ENCODE results near the gene QTRT2.

The QTRT2 gene

DNA sequence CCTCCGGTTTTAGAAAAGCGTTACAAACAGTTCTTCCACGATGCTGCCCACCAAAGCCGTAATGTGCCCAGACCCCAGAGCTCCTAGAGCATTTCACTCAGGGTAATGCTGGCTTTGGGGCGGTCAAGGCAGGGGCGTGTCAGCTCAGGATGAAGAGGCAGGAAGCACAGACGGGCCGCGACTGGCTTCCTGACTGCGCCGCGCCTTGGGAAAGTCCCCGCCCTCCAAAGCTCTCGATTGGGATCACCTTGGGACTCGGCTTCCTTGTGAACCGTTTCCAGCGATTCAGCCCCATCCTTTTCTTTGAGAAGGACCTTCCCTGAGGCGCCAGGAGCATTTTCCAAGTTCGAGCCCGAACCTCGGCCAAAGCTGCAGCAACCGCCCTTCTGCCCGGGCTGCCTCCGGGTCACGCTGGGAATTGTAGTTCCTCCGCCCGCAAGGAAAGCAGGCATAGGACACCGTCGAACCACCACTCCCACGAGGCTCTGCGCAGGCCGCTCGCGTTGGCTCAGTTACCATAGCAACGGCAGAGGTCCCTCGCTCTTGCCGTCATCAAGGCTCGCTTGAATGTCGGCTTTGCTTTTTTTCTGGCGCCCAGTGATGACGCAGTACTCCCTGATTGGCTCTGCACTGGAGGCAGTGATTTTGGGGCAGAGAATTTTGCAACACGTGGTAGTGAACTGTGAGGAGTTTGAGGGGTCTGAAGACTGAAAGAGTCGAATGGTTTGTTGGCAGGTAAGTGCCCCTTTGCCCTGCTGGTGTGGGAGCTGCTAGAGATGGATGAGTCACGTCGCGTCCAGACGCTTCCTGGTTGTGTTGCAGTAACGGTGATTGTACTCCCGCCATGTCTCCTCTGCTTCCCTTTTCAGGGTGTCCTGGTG, at the start of gene QTRT2, which contains the start of gene CCDC191:
Gene QTRT2 (plus strand): TSS at position 608 of the 881 bp plus-strand sequence. CDS start 8,521 bp downstream, outside the sequence.
Gene CCDC191 (minus strand): TSS at position 397 of the 881 bp plus-strand sequence. CDS start 60 bp downstream, at position 337.
- DNase-seq, result peak; percentile 98

- DNase-seq, result no peak
These were observed 45.3 kb upstream of the QTRT2 start for GRCh38 chr3:114011059-114011797.

DNA sequence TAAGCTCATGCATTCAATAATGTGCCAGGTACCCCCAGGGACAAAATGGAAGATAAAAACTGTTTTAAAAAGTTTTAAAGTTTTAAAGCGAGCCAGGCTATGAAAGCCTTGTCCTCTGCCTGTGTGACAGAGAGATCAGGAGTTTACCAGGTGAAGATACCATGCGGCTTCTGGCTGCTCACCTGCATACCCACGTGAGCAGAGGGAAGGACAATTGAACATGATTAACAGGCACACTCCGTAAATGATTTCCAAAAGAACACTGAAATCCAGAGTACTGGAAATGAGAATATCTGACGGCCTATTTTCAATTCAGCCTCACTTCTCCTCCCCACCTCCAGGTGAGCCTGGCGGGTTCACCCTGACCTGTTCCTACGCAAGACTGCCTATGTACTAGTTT, 42.3 kb upstream of the QTRT2 start:
- no peak for DNase-seq

GRCh38 chr3:114019486-114019885, 37.1 kb upstream of the QTRT2 start:
- DNase-seq, result no peak

GRCh38 chr3:114020907-114021306, 35.6 kb upstream of the QTRT2 start:
- no peak for DNase-seq

DNA sequence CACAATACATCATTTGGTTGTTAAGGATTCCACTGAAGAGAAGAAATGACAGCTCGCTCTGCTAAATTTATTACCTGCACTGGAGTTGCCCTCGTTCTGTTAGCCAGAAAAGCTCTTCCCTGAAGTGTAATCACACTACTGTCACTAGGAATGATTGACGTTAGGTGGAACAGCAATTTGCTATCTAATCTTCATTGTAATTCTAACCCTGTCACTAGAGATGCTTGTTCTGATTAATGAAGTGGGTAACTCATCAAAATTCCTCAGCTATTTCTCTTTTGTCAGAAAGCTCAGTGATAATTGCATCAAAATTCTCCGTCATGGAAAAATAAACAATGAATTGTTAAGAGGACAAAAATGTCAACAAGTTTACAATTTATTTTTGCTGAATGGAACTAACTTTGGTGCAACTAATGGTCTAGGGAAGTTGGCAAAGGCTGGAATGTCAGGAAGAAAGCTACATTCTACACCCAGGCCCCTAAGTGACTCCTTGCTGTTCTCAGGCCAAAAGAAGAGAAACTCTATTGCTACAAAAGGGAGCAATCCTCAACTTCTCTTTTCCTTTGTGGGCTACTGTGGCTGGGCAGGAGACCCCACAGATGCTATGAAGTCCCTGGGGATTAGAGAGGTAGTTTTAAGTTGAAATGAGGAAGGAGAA, 34.3 kb upstream of the QTRT2 start:
- no peak for DNase-seq

DNA sequence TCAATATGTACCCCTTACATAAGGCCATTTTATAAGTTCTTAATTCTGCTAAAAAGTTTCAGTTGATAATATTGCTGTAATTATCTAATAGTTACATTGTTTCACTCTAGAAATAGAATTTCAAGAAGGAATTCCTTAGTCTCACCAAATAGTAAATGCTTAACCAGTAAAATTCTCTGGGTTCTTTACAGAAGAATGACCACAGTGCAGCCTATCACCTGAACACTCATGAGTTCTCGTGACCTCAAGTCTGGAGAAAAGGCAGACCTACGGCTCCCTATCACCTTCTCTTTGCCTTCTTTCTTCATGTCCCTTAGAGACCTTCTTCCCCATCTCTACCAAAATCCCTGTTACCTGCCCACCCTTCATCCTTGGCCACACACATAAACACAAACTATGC, 31.1 kb upstream of the QTRT2 start:
- no peak for DNase-seq

- no peak for DNase-seq
These were observed 30.2 kb upstream of the QTRT2 start for GRCh38 chr3:114026331-114026730.

DNA sequence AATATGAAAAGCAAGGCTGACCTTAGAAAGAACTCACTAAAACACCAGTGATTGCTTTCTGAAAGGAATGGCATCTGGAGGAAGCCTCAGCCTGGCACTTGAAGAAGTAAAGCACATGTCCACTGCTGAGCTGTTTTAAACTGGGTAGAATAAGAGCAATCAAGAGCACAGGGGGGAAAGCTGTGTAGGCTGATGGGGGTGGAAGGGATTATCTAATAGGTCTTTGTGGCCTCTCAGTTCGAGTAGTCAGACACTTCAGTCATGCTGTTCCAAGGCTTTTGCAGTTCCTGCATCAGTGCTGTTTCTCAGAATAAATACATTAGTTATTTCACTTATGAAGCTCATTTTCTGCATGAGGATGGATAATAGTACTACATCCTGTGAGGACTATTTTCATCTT, 22.8 kb upstream of the QTRT2 start:
- no peak for DNase-seq

DNA sequence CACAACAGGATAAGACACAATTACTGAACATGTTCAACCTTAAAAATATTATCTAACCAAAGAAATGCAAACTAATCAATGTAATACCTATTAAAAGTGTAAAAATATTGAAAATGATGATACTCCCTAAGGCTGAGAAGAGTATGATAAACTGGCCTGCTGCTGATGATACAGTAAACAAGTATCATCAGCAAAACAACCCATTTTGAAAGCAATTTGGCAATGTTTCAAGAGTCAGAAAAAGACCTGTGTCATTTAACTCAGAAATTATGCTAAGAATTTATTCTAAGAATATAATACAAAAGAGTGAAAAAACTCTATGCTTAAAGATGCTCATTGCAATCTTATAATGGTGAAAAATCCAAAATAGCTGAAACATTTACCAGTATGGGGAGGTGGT, 22.3 kb upstream of the QTRT2 start:
- DNase-seq, result no peak

GRCh38 chr3:114034787-114035545, 21.6 kb upstream of the QTRT2 start:
- no peak for DNase-seq

DNA sequence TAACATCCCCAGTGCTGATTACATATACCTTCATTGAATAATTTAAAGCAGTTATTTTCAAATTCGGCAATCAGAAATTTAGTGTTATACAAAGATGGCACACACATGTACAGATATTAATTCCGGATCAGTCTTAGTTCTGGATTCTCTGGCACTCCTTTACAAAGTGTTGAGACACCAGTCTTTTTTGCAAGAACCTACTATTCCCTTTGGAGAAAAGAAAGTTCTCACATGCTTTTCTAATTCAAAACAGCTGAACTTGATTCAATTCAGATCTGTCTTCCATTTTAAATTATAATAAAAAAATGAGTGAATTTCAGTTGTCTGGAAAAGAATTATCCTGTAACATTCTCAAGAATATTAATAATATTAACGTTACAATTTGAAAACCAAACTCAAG, 20.6 kb upstream of the QTRT2 start:
- no peak for DNase-seq

DNA sequence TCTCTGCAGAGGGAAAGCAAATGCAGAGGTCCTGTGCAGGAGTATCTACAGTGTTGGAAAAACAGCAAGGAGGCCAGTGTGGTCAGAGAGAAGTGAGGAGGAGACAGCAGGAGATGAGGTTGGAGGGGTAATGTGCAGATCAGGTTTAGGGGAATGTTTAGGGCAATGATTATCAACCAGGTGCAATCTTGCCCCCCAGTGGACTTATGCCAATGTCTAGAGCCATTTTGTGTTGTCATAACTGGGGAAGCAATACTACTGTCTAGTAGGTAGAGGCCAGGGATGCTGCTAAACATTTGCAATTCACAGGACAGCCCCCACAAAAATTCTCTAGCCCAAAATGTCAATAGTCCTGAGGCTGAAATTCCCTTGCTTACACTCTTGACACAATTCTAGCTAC, 13.3 kb upstream of the QTRT2 start:
- no peak for DNase-seq

GRCh38 chr3:114052216-114052615, 4.3 kb upstream of the QTRT2 start:
- DNase-seq, result no peak

DNA sequence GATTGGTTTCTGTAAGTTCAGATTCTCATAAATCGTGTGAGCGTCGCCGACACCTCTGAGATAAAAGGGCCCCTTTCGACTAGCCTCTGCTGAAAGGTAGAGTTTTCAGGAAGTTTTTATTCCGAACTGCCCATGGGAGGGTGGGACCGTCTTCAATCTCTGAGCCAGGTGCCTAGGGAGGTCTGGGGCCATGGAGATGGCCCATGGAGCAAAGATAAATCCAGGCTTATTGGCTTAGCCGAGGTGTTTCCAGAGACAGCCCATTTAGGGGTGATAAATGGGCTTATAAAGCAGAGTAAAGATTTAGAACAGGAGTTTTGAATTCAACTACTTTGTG, 442 bp downstream of the QTRT2 start:
- DNase-seq, result no peak

DNA sequence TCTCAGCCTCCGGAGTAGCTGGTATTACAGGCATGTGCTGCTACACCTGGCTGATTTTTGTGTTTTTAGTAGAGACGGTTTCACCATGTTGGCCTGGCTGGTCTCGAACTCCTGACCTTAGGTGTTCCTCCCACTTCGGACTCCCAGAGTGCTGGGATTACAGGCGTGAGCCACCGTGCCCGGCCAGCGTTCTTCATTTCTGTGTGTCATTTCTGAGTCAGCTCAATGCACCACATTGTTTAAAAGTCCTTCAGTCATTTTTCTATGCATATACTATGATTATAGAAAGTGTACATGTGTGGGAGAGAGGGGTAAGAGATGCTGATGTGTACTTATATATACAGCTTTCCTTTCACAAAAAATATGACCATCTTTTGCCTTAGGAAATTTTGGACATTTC, 2.1 kb downstream of the QTRT2 start:
- no peak for DNase-seq

- no peak for DNase-seq
These were observed 4.5 kb downstream of the QTRT2 start for GRCh38 chr3:114060906-114061655.

GRCh38 chr3:114067804-114068203, 11.3 kb downstream of the QTRT2 start:
- no peak for DNase-seq

DNA sequence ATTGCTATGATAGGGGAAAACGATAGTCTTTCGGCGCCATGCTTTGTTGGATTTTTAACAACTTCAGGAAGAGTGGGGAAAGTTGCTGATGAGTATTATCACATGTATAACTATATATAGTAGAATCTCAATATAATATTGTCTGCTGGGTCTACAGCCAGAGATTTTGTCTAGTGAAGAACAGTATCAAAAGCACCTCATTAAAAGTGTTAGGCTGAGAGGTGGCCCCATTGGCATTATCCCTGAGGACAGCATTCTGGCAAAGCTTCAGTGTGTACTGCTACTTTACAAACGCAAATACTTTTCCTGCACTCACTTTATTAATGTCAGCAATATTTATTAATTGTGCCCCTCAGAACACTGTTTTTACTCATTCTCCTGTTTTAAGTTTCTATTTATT, 11.8 kb downstream of the QTRT2 start:
- no peak for DNase-seq

DNA sequence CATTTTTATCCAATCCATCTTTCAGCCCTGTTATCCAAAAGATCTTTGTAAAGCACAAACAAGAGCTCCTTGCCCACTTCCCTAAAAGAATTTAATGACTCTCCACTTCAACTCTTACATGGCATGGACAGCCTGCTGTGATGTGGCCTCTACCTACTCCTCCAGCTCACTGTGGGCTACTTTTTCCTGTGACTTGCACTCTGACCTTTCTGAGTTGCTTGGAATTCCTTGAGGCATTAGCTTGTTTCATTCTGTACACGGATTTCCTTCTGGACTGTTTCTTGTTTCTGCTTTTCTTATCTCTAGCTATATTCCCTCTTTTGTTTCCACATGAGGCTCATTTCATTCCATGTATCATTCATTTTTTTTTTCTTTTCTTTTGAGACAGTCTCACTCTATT, 15.2 kb downstream of the QTRT2 start:
- no peak for DNase-seq

DNA sequence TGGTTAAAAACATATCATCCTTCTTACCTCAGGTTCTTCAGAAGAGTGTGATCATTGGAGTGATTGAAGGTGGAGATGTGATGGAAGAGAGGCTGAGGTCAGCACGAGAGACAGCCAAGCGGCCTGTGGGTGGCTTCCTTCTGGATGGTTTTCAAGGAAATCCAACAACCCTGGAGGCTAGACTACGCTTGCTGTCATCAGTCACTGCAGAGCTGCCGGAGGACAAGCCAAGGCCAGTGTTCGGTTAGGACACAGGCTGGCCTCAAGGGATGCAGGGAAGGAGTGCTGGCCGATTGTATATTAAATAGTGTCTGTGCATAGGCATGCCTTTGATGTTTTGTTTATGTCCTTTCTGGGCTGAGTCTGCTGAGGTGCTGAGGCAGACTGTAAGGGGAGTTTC, 20.2 kb downstream of the QTRT2 start:
- DNase-seq, result no peak

DNA sequence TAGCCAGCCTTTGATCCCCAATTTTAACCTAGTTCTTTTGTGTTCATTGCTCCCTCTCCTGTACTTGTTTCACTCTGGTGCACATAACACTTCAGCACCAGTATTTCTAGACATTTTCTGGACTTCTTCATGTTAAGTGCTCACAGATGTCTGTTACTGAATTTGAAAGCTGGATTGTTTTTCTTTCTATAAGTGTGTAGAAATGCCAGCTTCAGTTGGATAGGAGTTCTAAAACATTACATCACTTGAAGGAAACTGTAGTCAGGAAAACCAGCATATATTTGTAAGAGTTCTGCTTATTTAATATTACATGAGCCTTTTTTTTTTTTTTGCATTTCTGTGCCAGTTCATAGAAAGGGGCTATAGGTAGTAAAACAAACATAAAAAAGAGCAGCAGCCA, 21.6 kb downstream of the QTRT2 start:
- DNase-seq, result no peak

Data from NCI-H69 (cell line).